Measurements from ENCODE around the gene PGM1. TPM values are rescaled to one million over a fixed set of nuclear protein-coding genes. Genes with fewer than 3 reads are reported as not detected.

Gene PGM1
- total RNA-seq, 1 experiment from 2014 or later = 124 TPM

DNA sequence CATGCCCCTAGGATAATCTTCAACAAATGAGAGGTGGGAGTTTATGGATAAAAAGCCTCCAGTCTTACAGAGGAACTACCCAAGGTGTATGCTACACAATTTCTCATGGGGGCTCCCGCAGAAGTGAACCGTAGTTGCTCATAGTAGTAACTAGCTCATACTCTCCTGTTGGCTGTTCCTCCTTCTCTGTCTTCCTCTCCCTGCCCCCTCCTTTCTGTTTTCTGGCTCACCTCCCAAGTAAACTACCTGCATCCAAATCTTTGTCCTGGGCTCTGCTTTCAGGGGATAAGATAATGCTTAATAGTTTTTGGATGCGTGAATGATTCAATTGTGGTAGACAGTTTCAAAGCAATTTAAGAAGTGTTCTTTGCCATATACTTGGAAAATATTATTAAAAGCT is 90.5 kb downstream of the PGM1 start:
- POLR2A ChIA-PET (ENCODE audit: unreplicated experiment) = interaction anchor here (0.6 kb wide), 1 partner anchor 465 kb away, joined by 3 read pairs; no protein-coding TSS in a partner anchor
- intact Hi-C loops (cut with micrococcal nuclease) = no loop called here
- BruUV-seq (replicated peaks) = no TSS peak

DNA sequence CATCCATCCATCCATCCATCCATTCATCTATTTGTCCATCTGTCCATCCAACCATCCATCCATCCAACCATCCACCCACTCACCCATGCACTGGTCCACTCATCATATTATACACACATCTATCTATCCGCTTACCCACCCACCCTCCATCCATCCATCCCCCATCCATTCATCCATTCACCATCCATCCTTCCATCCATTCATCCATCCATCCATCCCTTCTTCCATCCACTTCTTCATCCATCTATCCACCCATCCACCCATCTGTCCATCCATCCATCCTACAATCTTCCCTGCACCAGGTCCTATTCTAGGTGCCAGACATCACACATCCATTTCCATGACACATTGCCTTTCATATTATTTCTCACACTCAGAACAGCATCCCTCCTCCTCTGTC is 93.5 kb downstream of the PGM1 start:
- Histone ChIP-seq H3K4me3 (ENCODE audit: low read length) (no peak overlapping the region), H3K9me3 (ENCODE audit: low read length) (no peaks in the 10 kb centered on the region), H3K4me2 (ENCODE audit: low read length) (no peak overlapping the region), H2AFZ (ENCODE audit: low read length) (no peak overlapping the region), H4K20me1 (ENCODE audit: low read length) (no peaks in the 10 kb centered on the region), H3K36me3 (ENCODE audit: low read depth, low read length) (no peaks in the 10 kb centered on the region), H3K9me2 (replicated peaks; ENCODE audit: low read length) (no peaks in the 10 kb centered on the region), H3K9ac (ENCODE audit: low read length) (no peak overlapping the region), H3K4me1 (ENCODE audit: insufficient read depth, low read length) (peaks cover 2% of the 10 kb centered on the region; the same call in 1 of the 2 replicates), H3F3A (ENCODE audit: low read length, unreplicated experiment) (no peaks in the 10 kb centered on the region), H3K79me2 (ENCODE audit: low read length) (no peaks in the 10 kb centered on the region), H3K27ac (ENCODE audit: low read length) (no peak overlapping the region), H3K27me3 (ENCODE audit: low read length) (no peaks in the 10 kb centered on the region)
- TF ChIP-seq EZH2 (IDR thresholded peaks at IDR 0.05; ENCODE audit: low read length, unreplicated experiment) = no peak
- TF ChIP-seq EZH2phosphoT487 (IDR thresholded peaks at IDR 0.05; ENCODE audit: borderline replicate concordance, low read length) = no peak
- TF ChIP-seq, protein P1, sequence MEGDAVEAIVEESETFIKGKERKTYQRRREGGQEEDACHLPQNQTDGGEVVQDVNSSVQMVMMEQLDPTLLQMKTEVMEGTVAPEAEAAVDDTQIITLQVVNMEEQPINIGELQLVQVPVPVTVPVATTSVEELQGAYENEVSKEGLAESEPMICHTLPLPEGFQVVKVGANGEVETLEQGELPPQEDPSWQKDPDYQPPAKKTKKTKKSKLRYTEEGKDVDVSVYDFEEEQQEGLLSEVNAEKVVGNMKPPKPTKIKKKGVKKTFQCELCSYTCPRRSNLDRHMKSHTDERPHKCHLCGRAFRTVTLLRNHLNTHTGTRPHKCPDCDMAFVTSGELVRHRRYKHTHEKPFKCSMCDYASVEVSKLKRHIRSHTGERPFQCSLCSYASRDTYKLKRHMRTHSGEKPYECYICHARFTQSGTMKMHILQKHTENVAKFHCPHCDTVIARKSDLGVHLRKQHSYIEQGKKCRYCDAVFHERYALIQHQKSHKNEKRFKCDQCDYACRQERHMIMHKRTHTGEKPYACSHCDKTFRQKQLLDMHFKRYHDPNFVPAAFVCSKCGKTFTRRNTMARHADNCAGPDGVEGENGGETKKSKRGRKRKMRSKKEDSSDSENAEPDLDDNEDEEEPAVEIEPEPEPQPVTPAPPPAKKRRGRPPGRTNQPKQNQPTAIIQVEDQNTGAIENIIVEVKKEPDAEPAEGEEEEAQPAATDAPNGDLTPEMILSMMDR (conservative IDR thresholded peaks at IDR 0.05; ENCODE audit: low read depth, low read length) = no peak
- ATAC-seq (no peak), DNase-seq (no peak)
- ChIA-PET POLR2A (ENCODE audit: unreplicated experiment) (no interaction called here), CTCF (no interaction called here)
- intact Hi-C loops (cut with micrococcal nuclease) = no loop called here
- BruUV-seq (replicated peaks) = no TSS peak

More for the DNA sequence above, 90.5 kb downstream of the PGM1 start:
- Histone ChIP-seq H3K27ac (ENCODE audit: low read length) (no peak overlapping the region), H3K4me2 (ENCODE audit: low read length) (no peak overlapping the region), H3K4me1 (ENCODE audit: insufficient read depth, low read length) (no peaks in the 10 kb centered on the region), H3K4me3 (ENCODE audit: low read length) (no peak overlapping the region), H3F3A (ENCODE audit: low read length, unreplicated experiment) (no peaks in the 10 kb centered on the region), H2AFZ (ENCODE audit: low read length) (no peak overlapping the region), H3K9me3 (ENCODE audit: low read length) (no peaks in the 10 kb centered on the region), H3K9me2 (replicated peaks; ENCODE audit: low read length) (no peaks in the 10 kb centered on the region), H3K9ac (ENCODE audit: low read length) (no peak overlapping the region), H3K27me3 (ENCODE audit: low read length) (no peaks in the 10 kb centered on the region), H4K20me1 (ENCODE audit: low read length) (no peaks in the 10 kb centered on the region), H3K36me3 (ENCODE audit: low read depth, low read length) (no peaks in the 10 kb centered on the region), H3K79me2 (ENCODE audit: low read length) (no peaks in the 10 kb centered on the region)
- DNase-seq = no peak
- ATAC-seq = no peak
- no peak for TF ChIP-seq EZH2 (IDR thresholded peaks at IDR 0.05; ENCODE audit: low read length, unreplicated experiment)
- TF ChIP-seq, protein P1 (conservative IDR thresholded peaks at IDR 0.05; ENCODE audit: low read depth, low read length) = no peak
- no peak for TF ChIP-seq EZH2phosphoT487 (IDR thresholded peaks at IDR 0.05; ENCODE audit: borderline replicate concordance, low read length)
- CTCF ChIA-PET = no interaction called here

DNA sequence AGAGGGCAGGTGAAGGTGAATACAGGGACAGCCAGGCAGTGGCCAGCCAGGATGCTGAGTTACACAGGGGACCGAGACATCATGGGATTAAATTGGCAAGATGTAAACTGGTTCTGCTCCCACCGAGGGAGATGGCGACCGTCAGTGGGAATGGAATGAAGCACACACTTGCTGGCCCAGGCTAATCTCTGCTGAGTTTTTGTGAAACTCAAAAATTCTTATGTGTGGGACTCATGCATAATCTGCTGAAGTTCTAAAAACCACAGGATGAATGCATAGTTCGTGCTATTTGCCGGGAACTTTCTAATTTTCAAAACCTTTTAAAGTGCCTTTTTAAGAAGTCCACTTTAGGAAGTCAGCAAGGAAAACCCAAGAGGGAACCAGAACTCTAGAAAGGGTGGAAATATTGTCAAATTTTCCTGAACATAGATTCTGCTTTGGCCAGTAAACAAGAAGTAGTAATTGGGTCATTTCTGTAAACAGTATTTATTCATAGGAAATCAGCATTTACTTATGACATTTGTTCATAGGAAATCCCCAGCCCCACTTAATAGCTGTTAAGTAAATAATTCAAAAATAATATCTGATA is 95.2 kb downstream of the PGM1 start:
- no peaks in the 10 kb centered on the region for H3K9me2 ChIP-seq (replicated peaks; ENCODE audit: low read length)
- H3K9ac ChIP-seq (ENCODE audit: low read length) = no peak overlapping the region
- no peak overlapping the region for H3K4me3 ChIP-seq (ENCODE audit: low read length)
- H3K4me1 ChIP-seq (ENCODE audit: insufficient read depth, low read length) = peaks cover 10% of the 10 kb centered on the region
- no peaks in the 10 kb centered on the region for H3K9me3 ChIP-seq (ENCODE audit: low read length)
- no peak overlapping the region for H3K27ac ChIP-seq (ENCODE audit: low read length)
- no peaks in the 10 kb centered on the region for H4K20me1 ChIP-seq (ENCODE audit: low read length)
- TF ChIP-seq, protein P1 (conservative IDR thresholded peaks at IDR 0.05; ENCODE audit: low read depth, low read length) = no peak
- no peak for TF ChIP-seq EZH2phosphoT487 (IDR thresholded peaks at IDR 0.05; ENCODE audit: borderline replicate concordance, low read length)
- TF ChIP-seq EZH2 (IDR thresholded peaks at IDR 0.05; ENCODE audit: low read length, unreplicated experiment) = no peak
- no peaks in the 10 kb centered on the region for H3F3A ChIP-seq (ENCODE audit: low read length, unreplicated experiment)
- no peak overlapping the region for H2AFZ ChIP-seq (ENCODE audit: low read length)
- intact Hi-C loops (cut with micrococcal nuclease) = no loop called here
- no peaks in the 10 kb centered on the region for H3K79me2 ChIP-seq (ENCODE audit: low read length)
- H3K27me3 ChIP-seq (ENCODE audit: low read length) = no peaks in the 10 kb centered on the region
- BruUV-seq (replicated peaks) = no TSS peak
- H3K4me2 ChIP-seq (ENCODE audit: low read length) = no peak overlapping the region
- no peaks in the 10 kb centered on the region for H3K36me3 ChIP-seq (ENCODE audit: low read depth, low read length)
- no peak for ATAC-seq
- DNase-seq = no peak
- ChIA-PET POLR2A (ENCODE audit: unreplicated experiment) (no interaction called here), CTCF (interaction anchor here (0.6 kb wide), 1 partner anchor 10 kb away, joined by 3 read pairs; no protein-coding TSS in a partner anchor)

Data from PC-3 (cell line).